Right lobe of liver (tissue), 6 donors: ENCODE results near the gene MYOM1. TPM values are rescaled to one million over a fixed set of nuclear protein-coding genes. Genes with fewer than 3 reads are reported as not detected.
"Not testable (repeated sequence)": the region's sequence is repeated elsewhere in the genome, so short reads cannot be mapped to it uniquely, and the experiment has no call there.

Experiments used
- ATAC-seq, 4 donors: fragments of 200-7000 bp; cut with Tn5 transposase; one replicate each; pipeline ENCODE4 v1.9.1; 2020; ENCODE audit warnings: mild to moderate bottlenecking in 4 of 4, moderate library complexity in 4 of 4
- DNase-seq, 3 donors: peaks; one replicate each; pipeline ENCODE4 v3.0.0-alpha.2; 2020
- H3K27ac ChIP-seq, 3 donors: fragments of 200-600 bp; one replicate each; pipeline ENCODE4 v1.8.0; 2022
- H3K27me3 ChIP-seq, 2 donors: fragments of 200-600 bp; one replicate each; pipeline ENCODE4 v1.8.0; 2022
- H3K36me3 ChIP-seq, 4 donors: fragments of 200-600 bp; sonication (generic) in 1 of 4; one replicate each; pipeline versions ENCODE4 v1.5.1 to v1.8.0; 2017 to 2022; ENCODE audit warnings: control low read depth in 1 of 4
- H3K4me1 ChIP-seq, 4 donors: fragments of 200-600 bp; sonication (generic) in 1 of 4; one replicate each; pipeline versions ENCODE4 v1.5.1 to v1.8.0; 2017 to 2022; ENCODE audit warnings: control low read depth in 1 of 4
- H3K4me3 ChIP-seq, 3 donors: fragments of 200-600 bp; one replicate each; pipeline ENCODE4 v1.8.0; 2022
- H3K9me3 ChIP-seq, 4 donors: fragments of 200-600 bp; sonication (generic) in 1 of 4; one replicate each; pipeline versions ENCODE4 v1.5.1 to v1.8.0; 2017 to 2022; ENCODE audit warnings: control low read depth in 1 of 4
- POLR2A ChIP-seq: fragments of 450-650 bp; IDR thresholded peaks from one replicate; pipeline ENCODE4 v1.6.1; 2017; ENCODE audit warnings: antibody characterized with exemption, mild to moderate bottlenecking
- WGBS: methylation state at CpG from one replicate; pipeline ENCODE4 v1.1.6; 2018; ENCODE audit warnings: low coverage, low lambda C conversion rate; ENCODE audit not compliant: insufficient coverage; ENCODE audit errors: missing lambda C conversion rate; 5-methylcytosine and 5-hydroxymethylcytosine counted together
- intact Hi-C, 2 donors: fragments of 100-400 bp; cut with DNase I; formaldehyde crosslinking; loops; one replicate each; pipeline versions ENCODE4 v1.11.2 to v1.14.1; 2022
- total RNA-seq, 6 experiments: library from RNA; depleted of rRNA in 2 of 6; stranded (reverse); fragments of >200 nt in 2 of 6; fragmentation: NEBNext Ultra II Directional in 3 of 6; extraction: Animal tissue kit (Norgen Biotek cat#: 25700) in 3 of 6; gene quantifications; one replicate each; pipeline versions ENCODE4 v1.1.0 to v1.2.4, GENCODE V29; 2016 to 2023
- TF ChIP-seq, protein P1 (sequence below), 4 donors: fragments of 200-600 bp in 3 of 4; fragments of 450-650 bp in 1 of 4; IDR thresholded peaks; one replicate each; pipeline versions ENCODE4 v1.5.1 to v1.8.0; 2016 to 2022; ENCODE audit warnings: antibody characterized with exemption in 4 of 4, mild to moderate bottlenecking in 2 of 4
- donor health status: DM: no; HTN: yes; CAD: no.
- donor health status: DM: no; HTN: no; CAD: no.
- donor health status: DM: no; HTN: no; CAD: no.
- donor health status: DM: no; HTN: yes; CAD: no.
- donor health status: DM: no; HTN: yes; CAD: no.

The MYOM1 gene
- total RNA-seq, 6 experiments from 2014 or later = 3.1 to 64.5 (median 19.1) TPM

DNA sequence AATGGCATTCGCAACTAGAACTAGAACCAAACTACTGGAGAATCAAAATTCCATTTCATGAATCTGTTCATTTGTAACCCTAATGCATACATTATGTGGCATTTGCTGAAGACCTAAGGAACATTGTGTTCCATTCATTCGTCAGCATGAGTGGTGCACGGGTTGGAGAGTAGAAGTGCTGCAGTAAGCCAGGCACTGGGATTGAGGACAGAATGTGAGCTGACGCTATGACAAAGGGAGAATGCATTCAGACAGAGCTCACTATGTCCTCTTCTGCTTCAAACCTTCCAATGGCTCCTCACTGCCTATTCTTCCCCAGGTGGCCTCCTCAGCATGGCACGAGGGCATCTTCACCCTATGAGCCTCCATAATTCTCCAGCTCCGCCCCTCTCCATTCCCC lies 6.3 kb upstream of the MYOM1 start:
- TF ChIP-seq POLR2A = no peak
- TF ChIP-seq, protein P1, sequence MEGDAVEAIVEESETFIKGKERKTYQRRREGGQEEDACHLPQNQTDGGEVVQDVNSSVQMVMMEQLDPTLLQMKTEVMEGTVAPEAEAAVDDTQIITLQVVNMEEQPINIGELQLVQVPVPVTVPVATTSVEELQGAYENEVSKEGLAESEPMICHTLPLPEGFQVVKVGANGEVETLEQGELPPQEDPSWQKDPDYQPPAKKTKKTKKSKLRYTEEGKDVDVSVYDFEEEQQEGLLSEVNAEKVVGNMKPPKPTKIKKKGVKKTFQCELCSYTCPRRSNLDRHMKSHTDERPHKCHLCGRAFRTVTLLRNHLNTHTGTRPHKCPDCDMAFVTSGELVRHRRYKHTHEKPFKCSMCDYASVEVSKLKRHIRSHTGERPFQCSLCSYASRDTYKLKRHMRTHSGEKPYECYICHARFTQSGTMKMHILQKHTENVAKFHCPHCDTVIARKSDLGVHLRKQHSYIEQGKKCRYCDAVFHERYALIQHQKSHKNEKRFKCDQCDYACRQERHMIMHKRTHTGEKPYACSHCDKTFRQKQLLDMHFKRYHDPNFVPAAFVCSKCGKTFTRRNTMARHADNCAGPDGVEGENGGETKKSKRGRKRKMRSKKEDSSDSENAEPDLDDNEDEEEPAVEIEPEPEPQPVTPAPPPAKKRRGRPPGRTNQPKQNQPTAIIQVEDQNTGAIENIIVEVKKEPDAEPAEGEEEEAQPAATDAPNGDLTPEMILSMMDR (IDR thresholded peaks at IDR 0.05) = no peak
- intact Hi-C loops = no loop called here
- ATAC-seq (no peak), DNase-seq (no peak)
- Histone ChIP-seq H3K4me3 (no peak overlapping the region), H3K27me3 (no peaks in the 10 kb centered on the region), H3K9me3 (no peaks in the 10 kb centered on the region), H3K27ac (no peak overlapping the region), H3K36me3 (no peaks in the 10 kb centered on the region), H3K4me1 (peaks cover 0 to 1% (median under 1%) of the 10 kb centered on the region in 4 donors)
- WGBS = 83% methylated on average over 6 of the region's 6 CpGs

DNA sequence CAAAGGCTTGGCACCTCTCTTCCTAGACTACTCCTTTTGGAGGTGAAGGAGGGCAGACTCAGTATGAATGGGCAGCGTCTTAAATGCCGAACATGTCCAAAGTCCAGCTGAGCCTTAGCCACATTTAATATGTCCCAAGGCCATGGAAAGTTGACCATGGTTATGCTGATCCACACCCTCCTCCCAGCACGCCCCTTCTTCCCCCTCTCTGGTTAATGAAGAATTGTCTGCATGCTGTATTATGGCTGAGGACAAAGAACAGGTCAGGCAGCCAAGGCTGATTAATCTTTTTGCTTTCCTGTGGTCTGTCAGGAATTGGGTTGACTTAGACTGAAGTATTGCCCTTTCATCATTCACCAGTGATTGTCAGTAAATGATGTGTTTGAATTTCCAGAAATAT lies 5.8 kb upstream of the MYOM1 start:
- DNase-seq = no peak
- TF ChIP-seq, protein P1 (IDR thresholded peaks at IDR 0.05) = no peak
- TF ChIP-seq POLR2A = no peak
- Histone ChIP-seq H3K27ac (no peak overlapping the region), H3K4me1 (peaks cover 0 to 4% (median 1%) of the 10 kb centered on the region in 4 donors), H3K4me3 (no peak overlapping the region), H3K9me3 (no peaks in the 10 kb centered on the region), H3K36me3 (no peaks in the 10 kb centered on the region), H3K27me3 (no peaks in the 10 kb centered on the region)
- peak in 1 of 4 donors; percentile 3 for ATAC-seq
- intact Hi-C loops = no loop called here
- 60% methylated on average over 1 of the region's 3 CpGs for WGBS

DNA sequence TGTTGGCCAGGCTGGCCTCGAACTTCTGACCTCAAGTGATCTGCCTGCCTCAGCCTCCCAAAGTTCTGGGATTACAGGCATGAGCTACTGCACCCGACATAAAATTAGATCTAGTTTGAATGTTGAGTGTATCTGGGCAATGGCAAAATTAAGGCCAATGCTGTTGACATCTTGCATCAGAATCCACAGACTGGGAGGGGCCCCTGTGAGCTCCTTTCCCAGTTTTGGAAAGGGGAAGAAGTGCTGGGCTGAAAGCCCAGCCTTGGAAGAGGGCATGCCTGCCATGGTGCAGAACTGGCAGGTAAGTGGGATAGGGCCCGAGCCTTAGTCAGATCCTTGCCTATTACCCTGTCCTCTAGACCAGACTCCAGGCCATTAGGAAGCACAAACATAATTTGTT lies 4.5 kb upstream of the MYOM1 start:
- peak in 2 of 4 donors; percentile 12 to 30 for ATAC-seq
- H3K27ac ChIP-seq = no peak overlapping the region
- peaks cover 0 to 9% (median 3%) of the 10 kb centered on the region in 4 donors for H3K4me1 ChIP-seq
- no peak overlapping the region for H3K4me3 ChIP-seq
- 79% methylated on average over 2 of the region's 3 CpGs for WGBS
- no peaks in the 10 kb centered on the region for H3K27me3 ChIP-seq
- no peak for DNase-seq
- intact Hi-C loops = no loop called here
- H3K36me3 ChIP-seq = no peaks in the 10 kb centered on the region
- no peaks in the 10 kb centered on the region for H3K9me3 ChIP-seq
- no peak for TF ChIP-seq POLR2A
- TF ChIP-seq, protein P1 (IDR thresholded peaks at IDR 0.05) = no peak

DNA sequence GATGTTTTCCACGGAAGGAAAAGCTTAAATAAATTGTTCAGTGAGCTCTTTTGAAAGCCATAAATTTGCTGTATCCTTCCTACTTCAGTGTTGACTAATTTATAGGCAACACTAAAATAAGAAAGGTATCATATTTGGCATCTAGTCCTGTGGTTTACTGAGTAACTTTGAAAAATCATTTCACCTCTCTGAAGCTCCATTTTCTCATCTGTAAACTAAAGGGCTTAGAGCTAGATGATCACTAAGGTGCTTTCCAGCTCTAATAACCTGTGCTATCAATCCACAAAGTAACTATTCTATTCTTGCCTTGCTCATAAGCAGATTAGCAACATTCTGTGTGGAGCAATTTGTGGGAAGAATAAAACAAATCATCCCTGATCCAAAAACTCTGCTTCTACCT lies 3.6 kb upstream of the MYOM1 start:
- WGBS = 67% methylated on average over 1 of the region's 1 CpG
- DNase-seq = no peak
- Histone ChIP-seq H3K27ac (no peak overlapping the region), H3K36me3 (no peaks in the 10 kb centered on the region), H3K4me1 (peaks cover 0 to 9% (median 3%) of the 10 kb centered on the region in 4 donors), H3K9me3 (no peaks in the 10 kb centered on the region), H3K4me3 (no peak overlapping the region), H3K27me3 (no peaks in the 10 kb centered on the region)
- intact Hi-C loops = no loop called here
- peak in 1 of 4 donors; percentile 6 for ATAC-seq
- TF ChIP-seq, protein P1 (IDR thresholded peaks at IDR 0.05) = no peak
- TF ChIP-seq POLR2A = no peak

DNA sequence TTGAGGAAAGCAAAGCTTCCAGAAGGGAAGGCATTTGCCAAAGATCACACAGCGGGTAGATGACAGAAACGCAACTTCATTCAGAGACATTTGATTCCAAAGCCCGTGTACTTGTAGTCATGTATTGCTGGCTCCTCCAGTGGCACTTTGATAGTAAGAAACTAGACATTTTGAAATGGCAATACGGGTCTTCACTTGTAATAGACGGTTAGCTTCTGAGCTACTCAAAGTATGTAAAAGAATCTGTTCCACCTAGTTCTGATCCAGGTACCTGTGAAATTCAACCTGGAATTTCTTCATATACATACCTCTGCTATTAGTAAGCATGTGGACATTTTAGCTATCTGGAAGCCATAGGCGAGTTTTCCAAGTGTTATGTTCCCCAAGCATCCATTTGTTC lies 1.7 kb upstream of the MYOM1 start:
- H3K36me3 ChIP-seq = no peaks in the 10 kb centered on the region
- intact Hi-C loops = no loop called here
- H3K9me3 ChIP-seq = no peaks in the 10 kb centered on the region

DNA sequence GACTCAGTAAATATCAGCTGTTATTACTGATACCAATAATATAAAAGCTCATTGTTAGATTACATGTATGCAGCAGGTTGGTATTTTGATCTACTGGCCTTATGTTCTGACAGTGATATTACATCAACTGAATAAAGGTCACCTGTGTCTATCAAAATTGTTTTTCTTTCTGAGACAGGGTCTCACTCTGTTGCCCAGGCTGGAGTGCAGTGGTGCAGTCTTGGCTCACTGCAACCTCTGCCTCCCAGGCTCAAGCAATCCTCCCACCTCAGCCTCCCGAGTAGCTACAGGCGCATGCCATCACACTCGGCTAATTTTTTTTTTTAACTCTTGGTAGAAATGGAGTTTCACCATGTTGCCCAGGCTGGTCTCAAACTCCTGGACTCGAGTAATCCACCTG lies 1.1 kb upstream of the MYOM1 start:
- peak overlapping the region in 2 of 3 donors; percentile 94 to 96 for H3K27ac ChIP-seq
- not testable (repeated sequence) for H3K4me3 ChIP-seq

More for the DNA sequence above, 1.7 kb upstream of the MYOM1 start:
- WGBS = 65% methylated on average over 2 of the region's 6 CpGs
- ATAC-seq = no peak
- Histone ChIP-seq H3K4me3 (no peak overlapping the region), H3K4me1 (peaks cover 0 to 18% (median 3%) of the 10 kb centered on the region in 4 donors), H3K27me3 (no peaks in the 10 kb centered on the region), H3K27ac (no peak overlapping the region)
- no peak for TF ChIP-seq POLR2A
- TF ChIP-seq, protein P1 (IDR thresholded peaks at IDR 0.05) = no peak
- DNase-seq = no peak

More for the DNA sequence above, 1.1 kb upstream of the MYOM1 start:
- 70% methylated on average over 1 of the region's 4 CpGs for WGBS
- DNase-seq, H3K27me3 ChIP-seq, ATAC-seq, H3K9me3 ChIP-seq, H3K36me3 ChIP-seq, intact Hi-C loops: not testable (repeated sequence)
- H3K4me1 ChIP-seq = peaks cover 0 to 18% (median 3%) of the 10 kb centered on the region in 4 donors
